ENCODE measurements around the gene RBM44.

- TF ChIP-seq EZH2 (IDR thresholded peaks at IDR 0.05; ENCODE audit: borderline replicate concordance, low read depth, low read length, poor library complexity, severe bottlenecking) = no peak
- peak; percentile 76 for TF ChIP-seq CTCF (conservative IDR thresholded peaks at IDR 0.05; ENCODE audit: low read depth, low read length)
Measured at GRCh38 chr2:237774811-237775553, 23.6 kb upstream of the RBM44 start.
